Heart left ventricle (tissue), 13 donors: ENCODE data around the gene GOLGA1.

Experiments used
- POLR2A ChIP-seq, 2 donors: fragments of 450-650 bp; IDR thresholded peaks; one replicate each; pipeline ENCODE4 v1.6.1; 2017; ENCODE audit warnings: antibody characterized with exemption in 2 of 2, mild to moderate bottlenecking in 2 of 2, moderate library complexity in 2 of 2
- TF ChIP-seq, protein P1 (sequence below), 12 donors: fragments of 200-600 bp; sonication (generic) in 4 of 12; IDR thresholded peaks; one replicate each; pipeline versions ENCODE4 v1.5.0 to v1.8.0; 2018 to 2022; ENCODE audit warnings: antibody characterized with exemption in 12 of 12, mild to moderate bottlenecking in 5 of 12
- donor health status: ischemic (EF 13 %, LVEDD 7.1; RV severe dilation, severe dysfunction).
- donor health status: DM: no; HTN: yes; CAD: no.
- donor health status: DM: no; HTN: no; CAD: no.
- donor health status: ischemic (EF 25% LVEDD 6.9; RV normal size, moderate dysfunction).
- donor health status: ischemic (EF 25% LVEDD 5.7; RV mildly dilated, moderate dysfunction).
- donor health status: ischemic (EF 35%, LVEDD 5.7; RV mildly dilated, moderate dysfunction).
- donor health status: nonischemic (EF 11% LVEDD 7.7; RV severe dilation, severe dysfunction).
- donor health status: DM: yes; HTN: yes; CAD: no.
- donor health status: PGD.
- donor health status: ischemic (EF 29% LVEDD 5.4; RV normal size, mild dysfunction).
- donor health status: nonischemic (EF 23%, LVEDD 6.1; RV moderate dilation, normal function).

DNA sequence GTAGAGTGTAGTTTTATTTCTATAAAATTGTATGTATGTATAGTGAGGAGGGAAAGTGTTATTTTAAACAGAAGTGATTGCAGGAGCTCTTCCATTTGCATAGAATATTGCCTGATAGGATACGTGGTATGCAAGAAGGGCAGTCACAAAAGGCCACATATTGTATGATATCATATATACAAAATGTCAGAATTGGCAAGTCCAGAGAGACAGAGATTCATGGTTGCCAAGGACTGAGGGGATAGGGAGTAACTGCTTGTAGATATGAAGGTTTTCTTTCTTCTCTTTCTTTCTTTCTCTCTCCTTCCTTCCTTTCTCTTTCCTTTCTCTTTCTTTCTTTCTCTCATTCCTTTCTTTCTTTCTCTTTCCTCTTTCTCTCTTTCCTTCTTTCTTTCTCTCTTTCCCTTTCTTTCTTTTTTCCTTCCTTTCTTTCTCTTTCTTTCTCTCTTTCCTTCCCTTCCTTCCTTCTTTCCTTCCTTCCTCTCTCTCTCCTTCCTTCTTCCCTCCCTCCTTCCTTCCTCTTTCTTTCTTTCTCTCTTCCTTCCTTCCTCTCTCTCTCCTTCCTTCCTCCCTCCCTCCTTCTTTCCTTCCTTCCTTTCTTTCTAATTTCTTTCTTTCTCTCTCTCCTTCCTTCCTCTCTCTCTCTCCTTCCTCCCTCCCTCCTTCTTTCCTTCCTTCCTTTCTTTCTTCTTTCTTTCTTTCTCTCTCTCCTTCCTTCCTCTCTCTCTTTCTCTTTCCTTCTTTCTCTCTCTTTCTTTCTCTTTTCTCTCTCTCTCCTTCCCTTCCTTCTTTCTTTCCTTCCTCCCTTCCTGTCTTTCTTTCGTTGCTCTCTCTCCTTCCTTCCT, 112.2 kb downstream of the GOLGA1 start:
- TF ChIP-seq, protein P1, sequence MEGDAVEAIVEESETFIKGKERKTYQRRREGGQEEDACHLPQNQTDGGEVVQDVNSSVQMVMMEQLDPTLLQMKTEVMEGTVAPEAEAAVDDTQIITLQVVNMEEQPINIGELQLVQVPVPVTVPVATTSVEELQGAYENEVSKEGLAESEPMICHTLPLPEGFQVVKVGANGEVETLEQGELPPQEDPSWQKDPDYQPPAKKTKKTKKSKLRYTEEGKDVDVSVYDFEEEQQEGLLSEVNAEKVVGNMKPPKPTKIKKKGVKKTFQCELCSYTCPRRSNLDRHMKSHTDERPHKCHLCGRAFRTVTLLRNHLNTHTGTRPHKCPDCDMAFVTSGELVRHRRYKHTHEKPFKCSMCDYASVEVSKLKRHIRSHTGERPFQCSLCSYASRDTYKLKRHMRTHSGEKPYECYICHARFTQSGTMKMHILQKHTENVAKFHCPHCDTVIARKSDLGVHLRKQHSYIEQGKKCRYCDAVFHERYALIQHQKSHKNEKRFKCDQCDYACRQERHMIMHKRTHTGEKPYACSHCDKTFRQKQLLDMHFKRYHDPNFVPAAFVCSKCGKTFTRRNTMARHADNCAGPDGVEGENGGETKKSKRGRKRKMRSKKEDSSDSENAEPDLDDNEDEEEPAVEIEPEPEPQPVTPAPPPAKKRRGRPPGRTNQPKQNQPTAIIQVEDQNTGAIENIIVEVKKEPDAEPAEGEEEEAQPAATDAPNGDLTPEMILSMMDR (IDR thresholded peaks at IDR 0.05) = no peak
- no peak for TF ChIP-seq POLR2A (IDR thresholded peaks at IDR 0.05)
